HG02763 (cell line): ENCODE measurements around the gene AP3B1.
"Not testable (repeated sequence)": the region's sequence is repeated elsewhere in the genome, so short reads cannot be mapped to it uniquely, and the experiment has no call there.

ENCODE experiments used
- ATAC-seq: cut with Tn5 transposase; IDR thresholded peaks from one replicate; pipeline ENCODE4 v1.9.1; 2021; ENCODE audit warnings: mild to moderate bottlenecking, moderate library complexity; ENCODE audit not compliant: unreplicated experiment

The AP3B1 gene

GRCh38 chr5:78070691-78071090 lies 223.8 kb downstream of the AP3B1 start:
- ATAC-seq = not testable (repeated sequence)

- not testable (repeated sequence) for ATAC-seq
Observed at GRCh38 chr5:78067581-78067980, 226.9 kb downstream of the AP3B1 start.

GRCh38 chr5:78066722-78067121 lies 227.8 kb downstream of the AP3B1 start:
- not testable (repeated sequence) for ATAC-seq

GRCh38 chr5:78065663-78066062 lies 228.8 kb downstream of the AP3B1 start:
- ATAC-seq = no peak

- ATAC-seq = no peak
Observed at GRCh38 chr5:78064941-78065472, 229.5 kb downstream of the AP3B1 start.

- no peak for ATAC-seq
Observed at GRCh38 chr5:78063495-78063894, 231.0 kb downstream of the AP3B1 start.

GRCh38 chr5:78062645-78063044 lies 231.9 kb downstream of the AP3B1 start:
- ATAC-seq = no peak

GRCh38 chr5:78060421-78060820 lies 234.1 kb downstream of the AP3B1 start:
- no peak for ATAC-seq

- no peak for ATAC-seq
Observed at GRCh38 chr5:78058625-78059024, 235.9 kb downstream of the AP3B1 start.

- no peak for ATAC-seq
Observed at GRCh38 chr5:78056901-78057514, 237.5 kb downstream of the AP3B1 start.

GRCh38 chr5:78056053-78056452 lies 238.4 kb downstream of the AP3B1 start:
- ATAC-seq = no peak

- ATAC-seq = no peak
Observed at GRCh38 chr5:78050888-78051287, 243.6 kb downstream of the AP3B1 start.

GRCh38 chr5:78046823-78047222 lies 247.7 kb downstream of the AP3B1 start:
- ATAC-seq = not testable (repeated sequence)

GRCh38 chr5:78046006-78046405 lies 248.5 kb downstream of the AP3B1 start:
- no peak for ATAC-seq

GRCh38 chr5:78041805-78042204 lies 252.7 kb downstream of the AP3B1 start:
- ATAC-seq = no peak

- ATAC-seq = no peak
Observed at GRCh38 chr5:78025540-78025939, 269.0 kb downstream of the AP3B1 start.

GRCh38 chr5:78019744-78020143 lies 274.8 kb downstream of the AP3B1 start:
- ATAC-seq = no peak

- ATAC-seq = no peak
Observed at GRCh38 chr5:78016863-78017529, 277.5 kb downstream of the AP3B1 start.

GRCh38 chr5:78009937-78010527 lies 284.5 kb downstream of the AP3B1 start:
- no peak for ATAC-seq

- no peak for ATAC-seq
Observed at GRCh38 chr5:78008356-78008967, 286.0 kb downstream of the AP3B1 start.

- no peak for ATAC-seq
Observed at GRCh38 chr5:78007233-78007632, 287.3 kb downstream of the AP3B1 start.

GRCh38 chr5:78006449-78006848 lies 288.0 kb downstream of the AP3B1 start:
- no peak for ATAC-seq
